Activated T-helper 2 cell treated with anti-CD3 and anti-CD28 coated beads, Interferon-gamma antibody, Interleukin-2, Interleukin-4, amounts not matched to agents 10 μg/mL and 5 μg/mL and 100 μg/mL, durations not matched to agents 14 hours and 24 hours and 36 hours (primary cell): ENCODE measurements around the gene SLC26A1. TPM values are rescaled to one million over a fixed set of nuclear protein-coding genes. Genes with fewer than 3 reads are reported as not detected.
"Not testable (repeated sequence)": the region's sequence is repeated elsewhere in the genome, so short reads cannot be mapped to it uniquely, and the experiment has no call there.

Experiments used
- DNase-seq: peaks from one replicate; pipeline ENCODE4 v3.0.0; 2021; ENCODE audit warnings: low spot score
- H3K27ac Mint-ChIP-seq: one replicate; pipeline ENCODE4 v1.8.0; 2021; ENCODE audit warnings: mixed read lengths
- H3K27me3 Mint-ChIP-seq: one replicate; pipeline ENCODE4 v1.8.0; 2021; ENCODE audit warnings: low read depth, mixed read lengths
- H3K36me3 Mint-ChIP-seq: one replicate; pipeline ENCODE4 v1.8.0; 2021; ENCODE audit warnings: low read depth, mixed read lengths
- H3K4me1 Mint-ChIP-seq: one replicate; pipeline ENCODE4 v1.8.0; 2021; ENCODE audit warnings: low read depth, mixed read lengths
- H3K4me3 Mint-ChIP-seq: one replicate; pipeline ENCODE4 v1.8.0; 2021; ENCODE audit warnings: low read depth, mild to moderate bottlenecking, moderate library complexity, mixed read lengths
- H3K9me3 Mint-ChIP-seq: one replicate; pipeline ENCODE4 v1.8.0; 2021; ENCODE audit warnings: mixed read lengths
- intact Hi-C: fragments of 100-400 bp; cut with micrococcal nuclease; formaldehyde crosslinking; loops from one replicate; pipeline ENCODE4 v1.15.1; 2023
- total RNA-seq: library from RNA; stranded (reverse); gene quantifications from 2 replicates; pipeline ENCODE4 v1.2.3, GENCODE V29; 2022

Gene SLC26A1
- total RNA-seq, 1 donor from 2014 or later: 0.23 TPM

DNA sequence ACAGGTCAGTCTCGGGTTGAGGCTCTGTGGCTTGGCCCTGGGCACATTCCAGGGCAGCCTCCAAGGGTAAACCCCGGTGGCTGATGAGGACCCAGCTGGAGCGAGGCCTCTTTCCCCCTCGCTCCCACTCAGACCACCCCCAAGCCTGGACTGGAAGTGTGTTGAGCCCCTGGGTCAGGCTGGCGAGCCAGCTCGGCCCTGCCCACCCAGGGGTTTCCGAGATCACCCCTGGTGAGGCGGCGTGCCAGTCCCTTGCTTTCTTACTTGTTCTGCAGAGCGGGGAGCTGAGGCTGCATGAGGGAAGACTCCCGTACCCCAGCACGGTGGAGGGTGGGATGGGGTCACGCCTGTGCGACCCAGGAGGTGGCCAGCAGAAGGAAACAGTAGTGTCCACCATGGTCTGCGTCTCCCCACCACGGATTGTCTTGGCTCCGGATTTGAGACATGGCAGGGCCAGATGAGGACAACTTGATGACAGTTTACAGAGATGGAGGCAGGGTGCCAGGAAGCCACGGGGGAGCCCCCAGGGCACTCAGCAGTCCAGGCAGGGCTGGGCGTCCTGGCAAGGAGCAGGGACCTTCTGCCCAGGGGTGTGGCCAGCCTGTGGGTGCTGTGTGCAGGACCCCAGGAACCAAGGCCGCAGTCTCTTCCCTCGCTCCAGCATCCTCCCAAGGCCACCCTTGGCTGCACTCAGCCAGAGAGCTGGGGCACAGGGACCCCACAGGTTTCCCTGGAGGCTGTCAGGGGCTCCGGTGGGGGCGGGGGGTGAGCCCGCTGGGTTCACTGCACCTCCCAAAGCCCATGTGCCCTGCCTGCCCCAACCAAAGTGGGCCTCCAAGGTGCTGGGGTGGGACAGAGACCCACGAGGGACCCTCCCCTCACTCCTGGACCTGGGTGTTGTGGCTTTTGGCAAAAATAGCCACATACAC is 11.6 kb upstream of the SLC26A1 start:
- intact Hi-C loops: no loop called here
- no peak overlapping the region for H3K27ac Mint-ChIP-seq
- H3K27me3 Mint-ChIP-seq: peaks cover 43% of the 10 kb centered on the region
- H3K4me1 Mint-ChIP-seq: peaks cover 3% of the 10 kb centered on the region
- H3K36me3 Mint-ChIP-seq: no peaks in the 10 kb centered on the region
- H3K4me3 Mint-ChIP-seq: no peak overlapping the region
- no peak for DNase-seq
- H3K9me3 Mint-ChIP-seq: peaks cover 4% of the 10 kb centered on the region

DNA sequence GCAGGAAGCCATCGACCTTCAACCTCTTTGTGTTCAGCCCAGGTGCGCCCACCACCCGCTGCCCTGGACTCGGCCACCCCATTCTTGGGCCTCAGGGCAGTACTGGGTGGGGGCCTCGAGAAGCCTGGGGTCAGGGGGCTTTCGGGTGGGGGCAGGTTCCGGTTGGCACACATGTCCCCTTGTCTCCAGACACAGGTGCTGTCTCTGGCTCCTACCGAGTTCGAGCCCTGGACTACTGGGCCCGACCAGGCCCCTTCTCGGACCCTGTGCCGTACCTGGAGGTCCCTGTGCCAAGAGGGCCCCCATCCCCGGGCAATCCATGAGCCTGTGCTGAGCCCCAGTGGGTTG is 10.8 kb upstream of the SLC26A1 start:
- Mint-ChIP-seq H3K4me3 (no peak overlapping the region), H3K27me3 (peaks cover 46% of the 10 kb centered on the region), H3K4me1 (peaks cover 2% of the 10 kb centered on the region), H3K36me3 (no peaks in the 10 kb centered on the region), H3K27ac (no peak overlapping the region), H3K9me3 (peaks cover 4% of the 10 kb centered on the region)
- DNase-seq: no peak
- intact Hi-C loops: no loop called here

DNA sequence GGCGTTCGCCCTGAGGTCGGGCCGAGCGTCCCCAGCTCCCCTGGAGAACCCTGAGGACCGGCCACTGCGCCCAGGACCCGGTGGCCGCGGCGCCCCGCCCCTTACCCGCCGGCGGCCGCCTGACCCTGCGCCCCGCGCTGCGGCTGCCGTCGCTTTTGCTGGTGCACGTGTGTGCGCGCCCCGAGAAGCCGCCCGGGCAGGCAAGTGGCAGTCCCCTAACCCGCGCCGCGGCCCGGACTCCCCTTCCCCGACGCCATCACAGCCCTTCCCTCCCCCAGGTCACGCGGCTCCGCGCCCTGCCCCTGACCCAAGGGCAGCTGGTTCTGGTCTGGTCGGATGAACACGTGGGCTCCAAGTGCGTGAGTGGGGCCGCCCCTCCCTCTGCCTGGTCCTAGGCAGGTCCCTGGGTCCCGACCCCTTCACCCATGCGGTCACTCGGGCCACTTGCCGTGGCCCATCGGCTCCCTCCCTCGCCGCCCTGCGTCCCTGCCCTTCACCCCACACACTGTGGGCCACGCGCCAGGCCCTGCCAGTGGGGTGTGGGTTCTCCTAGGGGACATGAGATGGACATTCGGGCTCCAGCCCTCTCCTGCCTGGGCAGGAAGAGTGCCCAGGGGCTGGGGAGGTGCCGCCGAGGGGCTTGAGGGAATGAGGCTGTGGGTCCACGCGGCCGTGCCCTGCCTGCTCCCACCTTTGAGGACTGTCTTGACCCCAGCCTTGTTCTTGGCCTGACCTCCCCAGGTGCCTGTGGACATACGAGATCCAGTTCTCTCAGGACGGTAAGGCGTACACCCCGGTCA is 10.3 kb upstream of the SLC26A1 start:
- DNase-seq: no peak
- H3K9me3 Mint-ChIP-seq: peaks cover 4% of the 10 kb centered on the region
- H3K4me3 Mint-ChIP-seq: no peak overlapping the region
- H3K27me3 Mint-ChIP-seq: peaks cover 44% of the 10 kb centered on the region
- H3K27ac Mint-ChIP-seq: no peak overlapping the region
- no peaks in the 10 kb centered on the region for H3K4me1 Mint-ChIP-seq
- no peaks in the 10 kb centered on the region for H3K36me3 Mint-ChIP-seq
- intact Hi-C loops: no loop called here

DNA sequence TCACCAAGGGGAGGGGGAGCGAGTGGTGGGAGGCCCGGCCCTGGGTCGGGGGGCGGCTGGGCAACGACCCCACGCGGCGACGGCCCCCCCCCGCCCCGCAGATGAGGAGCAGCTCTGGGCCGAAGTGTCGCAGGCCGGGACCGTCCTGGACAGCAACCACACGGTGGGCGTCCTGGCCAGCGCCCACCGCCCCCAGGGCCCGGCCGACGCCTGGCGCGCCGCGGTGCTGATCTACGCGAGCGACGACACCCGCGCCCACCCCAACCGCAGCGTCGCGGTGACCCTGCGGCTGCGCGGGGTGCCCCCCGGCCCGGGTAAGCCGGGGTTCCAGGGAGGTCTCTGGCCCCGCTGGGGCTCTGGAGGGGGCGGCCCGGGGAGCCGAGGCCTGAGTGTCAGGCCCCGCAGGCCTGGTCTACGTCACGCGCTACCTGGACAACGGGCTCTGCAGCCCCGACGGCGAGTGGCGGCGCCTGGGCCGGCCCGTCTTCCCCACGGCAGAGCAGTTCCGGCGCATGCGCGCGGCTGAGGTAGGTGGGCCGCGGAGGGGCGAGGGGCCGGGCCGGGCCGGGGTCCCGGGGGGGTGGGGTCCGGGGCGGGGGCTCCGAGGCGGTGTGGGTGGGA is 9.5 kb upstream of the SLC26A1 start:
- Mint-ChIP-seq H3K4me3 (no peak overlapping the region), H3K27me3 (peaks cover 44% of the 10 kb centered on the region), H3K4me1 (no peaks in the 10 kb centered on the region), H3K27ac (no peak overlapping the region), H3K9me3 (peaks cover 4% of the 10 kb centered on the region), H3K36me3 (no peaks in the 10 kb centered on the region)
- DNase-seq: no peak
- intact Hi-C loops: no loop called here

DNA sequence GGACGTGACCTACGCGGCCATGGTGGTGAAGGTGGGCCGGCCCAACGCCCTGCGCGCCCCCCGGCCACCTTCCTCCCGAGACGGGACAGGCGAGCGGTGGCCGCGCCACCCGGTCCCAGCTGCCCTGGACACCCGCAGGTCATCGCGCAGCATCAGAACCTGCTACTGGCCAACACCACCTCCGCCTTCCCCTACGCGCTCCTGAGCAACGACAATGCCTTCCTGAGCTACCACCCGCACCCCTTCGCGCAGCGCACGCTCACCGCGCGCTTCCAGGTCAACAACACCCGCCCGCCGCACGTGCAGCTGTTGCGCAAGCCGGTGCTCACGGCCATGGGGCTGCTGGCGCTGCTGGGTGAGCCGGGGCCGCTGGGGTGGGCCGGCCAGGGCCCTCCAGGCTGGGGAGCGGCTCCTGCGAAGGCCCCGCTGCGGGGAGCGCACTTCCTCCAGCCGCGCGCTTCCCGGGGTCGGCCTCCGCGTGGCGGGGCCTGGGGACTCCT is 9.0 kb upstream of the SLC26A1 start:
- DNase-seq: no peak
- H3K4me3 Mint-ChIP-seq: no peak overlapping the region
- peaks cover 4% of the 10 kb centered on the region for H3K9me3 Mint-ChIP-seq
- intact Hi-C loops: no loop called here
- no peaks in the 10 kb centered on the region for H3K36me3 Mint-ChIP-seq
- H3K27ac Mint-ChIP-seq: no peak overlapping the region
- H3K4me1 Mint-ChIP-seq: no peaks in the 10 kb centered on the region
- H3K27me3 Mint-ChIP-seq: peaks cover 41% of the 10 kb centered on the region

DNA sequence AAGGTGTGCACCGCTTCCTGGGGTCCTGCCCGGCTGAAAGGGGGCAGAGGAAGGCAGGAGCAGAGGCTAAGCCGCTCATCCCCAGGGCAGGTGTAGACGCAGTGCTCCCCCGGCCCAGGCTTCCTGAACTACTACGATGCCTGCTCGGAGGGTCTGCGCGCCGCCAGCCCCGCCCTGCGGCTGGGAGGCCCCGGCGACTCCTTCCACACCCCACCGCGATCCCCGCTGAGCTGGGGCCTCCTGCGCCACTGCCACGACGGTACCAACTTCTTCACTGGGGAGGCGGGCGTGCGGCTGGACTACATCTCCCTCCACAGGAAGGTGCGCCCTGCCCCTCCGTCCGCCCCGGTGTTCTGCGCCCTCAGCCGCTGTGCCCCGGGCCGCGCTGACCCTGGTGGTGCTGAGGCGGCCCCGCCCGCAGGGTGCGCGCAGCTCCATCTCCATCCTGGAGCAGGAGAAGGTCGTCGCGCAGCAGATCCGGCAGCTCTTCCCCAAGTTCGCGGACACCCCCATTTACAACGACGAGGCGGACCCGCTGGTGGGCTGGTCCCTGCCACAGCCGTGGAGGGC is 8.4 kb upstream of the SLC26A1 start:
- no peaks in the 10 kb centered on the region for H3K4me1 Mint-ChIP-seq
- no peaks in the 10 kb centered on the region for H3K9me3 Mint-ChIP-seq
- intact Hi-C loops: no loop called here
- peaks cover 39% of the 10 kb centered on the region for H3K27me3 Mint-ChIP-seq
- DNase-seq: no peak
- H3K36me3 Mint-ChIP-seq: no peaks in the 10 kb centered on the region
- H3K4me3 Mint-ChIP-seq: no peak overlapping the region
- H3K27ac Mint-ChIP-seq: no peak overlapping the region

DNA sequence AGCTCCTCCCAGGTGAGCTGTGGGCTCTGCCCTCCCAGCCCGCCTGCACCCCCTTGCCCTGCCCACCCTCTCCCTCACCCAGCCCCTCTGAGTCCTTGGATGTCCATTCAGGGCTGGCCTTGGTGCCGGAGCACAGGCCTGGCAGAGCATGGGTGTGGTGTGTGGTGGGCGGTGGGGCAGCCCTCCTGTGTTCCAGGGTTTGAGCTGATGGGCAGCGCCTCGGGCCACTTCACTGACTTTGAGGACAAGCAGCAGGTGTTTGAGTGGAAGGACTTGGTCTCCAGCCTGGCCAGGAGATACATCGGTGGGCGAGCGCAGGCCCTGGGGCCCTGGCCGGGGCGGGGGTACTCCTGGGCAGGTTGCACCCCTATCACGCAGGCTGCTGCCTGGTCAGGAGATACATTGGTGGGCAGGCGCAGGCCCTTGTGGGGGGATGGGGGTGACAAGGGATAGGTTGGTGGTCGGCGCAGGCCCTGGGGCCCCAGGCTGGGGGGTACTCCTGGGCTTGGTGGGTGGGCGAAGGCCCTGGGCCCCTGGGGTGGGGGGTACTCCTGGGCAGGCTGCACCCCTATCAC is 7.6 kb upstream of the SLC26A1 start:
- no peaks in the 10 kb centered on the region for H3K4me1 Mint-ChIP-seq
- H3K4me3 Mint-ChIP-seq: no peak overlapping the region
- no peaks in the 10 kb centered on the region for H3K9me3 Mint-ChIP-seq
- H3K27ac Mint-ChIP-seq: no peak overlapping the region
- no peaks in the 10 kb centered on the region for H3K36me3 Mint-ChIP-seq
- H3K27me3 Mint-ChIP-seq: peaks cover 40% of the 10 kb centered on the region
- intact Hi-C loops: no loop called here
- DNase-seq: no peak

DNA sequence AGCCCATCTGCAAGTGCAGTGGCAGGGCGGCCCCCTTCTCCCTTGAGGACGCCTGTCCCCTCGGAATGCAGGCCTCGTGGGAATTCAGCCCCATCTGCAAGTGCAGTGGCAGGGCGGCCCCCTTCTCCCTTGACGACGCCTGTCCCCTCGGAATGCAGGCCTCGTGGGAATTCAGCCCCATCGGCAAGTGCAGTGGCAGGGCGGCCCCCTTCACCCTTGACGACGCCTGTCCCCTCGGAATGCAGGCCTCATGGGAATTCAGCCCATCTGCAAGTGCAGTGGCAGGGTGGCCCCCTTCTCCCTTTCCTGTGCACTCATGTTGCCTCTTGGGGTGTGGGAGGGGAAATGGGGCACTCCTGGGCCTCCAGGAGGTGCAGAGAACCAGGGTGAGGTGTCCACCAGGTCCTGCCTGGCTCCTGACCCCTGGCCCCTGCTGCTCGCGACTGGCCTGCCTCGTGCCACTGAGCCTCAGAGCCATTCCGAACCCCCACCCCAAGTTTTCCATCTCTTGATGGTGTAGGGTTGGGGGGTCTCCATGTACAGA is 6.8 kb upstream of the SLC26A1 start:
- Mint-ChIP-seq H3K9me3 (no peaks in the 10 kb centered on the region), H3K27ac (no peak overlapping the region), H3K36me3 (no peaks in the 10 kb centered on the region), H3K4me3 (no peak overlapping the region), H3K4me1 (no peaks in the 10 kb centered on the region), H3K27me3 (peaks cover 40% of the 10 kb centered on the region)
- intact Hi-C loops: no loop called here
- no peak for DNase-seq

DNA sequence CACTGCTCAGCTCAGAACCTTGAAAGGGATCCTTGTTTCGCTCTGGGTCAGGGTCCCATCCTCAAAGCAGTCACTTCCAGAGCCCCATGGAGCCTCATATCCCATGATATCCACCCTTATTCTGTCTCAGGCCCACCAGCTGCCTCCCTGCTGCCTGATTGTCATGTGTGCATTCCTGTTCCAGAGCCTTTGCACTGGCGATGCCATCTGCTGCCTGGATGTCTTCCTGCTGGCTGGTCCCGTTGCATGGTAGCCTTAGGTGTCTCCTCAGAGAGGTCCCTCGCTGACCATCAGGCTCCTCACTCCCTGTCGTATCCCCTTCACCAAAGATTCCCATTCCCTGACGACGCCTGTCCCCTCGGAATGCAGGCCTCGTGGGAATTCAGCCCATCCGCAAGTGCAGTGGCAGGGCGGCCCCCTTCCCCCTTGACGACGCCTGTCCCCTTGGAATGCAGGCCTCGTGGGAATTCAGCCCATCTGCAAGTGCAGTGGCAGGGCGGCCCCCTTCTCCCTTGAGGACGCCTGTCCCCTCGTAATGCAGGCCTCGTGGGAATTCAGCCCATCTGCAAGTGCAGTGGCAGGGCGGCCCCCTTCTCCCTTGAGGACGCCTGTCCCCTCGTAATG is 6.1 kb upstream of the SLC26A1 start:
- H3K9me3 Mint-ChIP-seq, H3K4me1 Mint-ChIP-seq, H3K27ac Mint-ChIP-seq, DNase-seq, H3K36me3 Mint-ChIP-seq, H3K4me3 Mint-ChIP-seq, intact Hi-C loops: not testable (repeated sequence)
- H3K27me3 Mint-ChIP-seq: peaks cover 35% of the 10 kb centered on the region

DNA sequence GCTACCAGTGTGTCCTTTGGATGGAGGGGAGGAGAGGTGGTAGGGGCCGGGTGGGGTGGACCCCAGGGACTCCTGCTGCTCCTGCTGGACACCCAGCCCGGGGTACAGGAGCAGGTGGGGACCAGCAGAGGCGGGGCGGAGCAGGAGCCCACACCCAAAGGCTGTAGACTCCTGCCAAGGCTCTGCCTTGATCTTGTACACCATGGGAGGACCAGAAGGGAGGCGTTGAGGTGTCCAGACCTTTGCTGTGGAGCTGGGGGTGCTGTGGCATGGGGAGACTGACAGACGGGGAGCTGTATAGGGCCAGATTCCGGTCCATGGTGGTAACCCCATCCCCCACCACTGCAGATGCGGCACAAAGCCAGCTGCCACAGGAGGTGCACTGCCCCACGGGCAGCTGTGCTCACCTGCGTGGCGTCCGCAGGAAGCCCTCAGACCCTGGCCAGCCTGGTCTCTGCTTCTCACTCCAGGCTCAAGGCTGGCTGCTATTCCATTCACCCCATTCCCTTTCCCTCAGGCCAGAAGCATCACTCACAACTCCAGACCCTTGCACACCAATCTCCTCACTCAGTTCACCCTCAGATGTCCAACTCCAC is 5.0 kb upstream of the SLC26A1 start:
- H3K4me3 Mint-ChIP-seq: no peak overlapping the region
- H3K4me1 Mint-ChIP-seq: no peaks in the 10 kb centered on the region
- H3K27ac Mint-ChIP-seq: no peak overlapping the region
- H3K9me3 Mint-ChIP-seq: no peaks in the 10 kb centered on the region
- intact Hi-C loops: no loop called here
- peaks cover 32% of the 10 kb centered on the region for H3K27me3 Mint-ChIP-seq
- H3K36me3 Mint-ChIP-seq: no peaks in the 10 kb centered on the region
- no peak for DNase-seq

DNA sequence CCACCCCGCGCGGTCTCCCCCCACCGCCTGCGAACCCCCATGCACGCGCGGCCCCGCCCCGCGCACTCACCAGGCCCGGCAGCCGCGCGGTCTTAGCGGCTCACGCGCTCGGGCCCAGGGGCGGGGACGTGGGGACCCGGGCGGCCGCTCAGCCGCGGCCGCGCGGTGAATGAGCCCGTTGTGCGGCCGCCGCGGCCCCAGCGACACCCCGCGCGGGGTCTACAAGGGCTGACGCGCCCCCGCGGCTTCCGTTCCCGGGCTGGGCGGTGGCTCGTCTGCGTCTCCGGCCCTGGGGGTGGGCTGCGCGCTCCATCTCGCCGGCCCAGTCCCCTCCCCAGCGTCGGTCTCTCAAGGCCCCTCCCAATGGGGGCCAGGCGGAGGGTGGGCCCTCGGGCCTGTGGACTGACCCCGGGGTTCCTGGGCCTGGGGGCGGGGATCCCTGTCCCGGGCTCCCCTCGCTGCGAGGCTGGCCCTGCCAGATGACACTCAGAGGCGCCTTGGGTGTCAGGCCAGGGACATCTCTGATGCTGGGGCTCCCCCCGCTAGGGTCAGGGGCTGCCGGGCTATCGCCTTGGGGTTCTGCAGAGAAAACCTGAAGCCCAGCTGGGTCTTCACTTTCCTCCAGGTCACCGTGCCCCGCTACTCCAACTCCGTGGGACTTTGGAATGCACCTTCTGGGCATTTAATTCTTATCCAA is 4.3 kb upstream of the SLC26A1 start:
- H3K4me3 Mint-ChIP-seq: no peak overlapping the region
- no peak overlapping the region for H3K27ac Mint-ChIP-seq
- no peaks in the 10 kb centered on the region for H3K9me3 Mint-ChIP-seq
- H3K4me1 Mint-ChIP-seq: no peaks in the 10 kb centered on the region
- peaks cover 32% of the 10 kb centered on the region for H3K27me3 Mint-ChIP-seq
- intact Hi-C loops: no loop called here
- DNase-seq: no peak
- H3K36me3 Mint-ChIP-seq: no peaks in the 10 kb centered on the region
